PC-3 (cell line): ENCODE data around the gene CNGA2. TPM values are rescaled to one million over a fixed set of nuclear protein-coding genes. Genes with fewer than 3 reads are reported as not detected.

Experiments
- ATAC-seq: fragments of 200-7000 bp; cut with Tn5 transposase; 2 replicates; pipeline ENCODE4 v1.9.1; 2020; ENCODE audit warnings: mild to moderate bottlenecking, moderate library complexity
- BruUV-seq: library from RNA; stranded (reverse); fragments of 400-500 nt; replicated peaks from 2 replicates; lab custom pipeline; 2021; lab: Mats Ljungman, UMichigan
- CTCF ChIA-PET: fragments of 300-600 bp; sonication (Branson Sonifier 250); formaldehyde crosslinking; loops from one replicate; lab custom pipeline; 2022; ENCODE audit warnings: antibody characterized with exemption; lab: Charles Lee
- POLR2A ChIA-PET: fragments of 300-600 bp; sonication (Branson Sonifier 250); formaldehyde crosslinking; loops from one replicate; lab custom pipeline; 2022; ENCODE audit warnings: antibody characterized with exemption; ENCODE audit not compliant: unreplicated experiment; lab: Charles Lee
- DNase-seq: peaks from one replicate; pipeline ENCODE4 v3.0.0-alpha.2; 2015
- H2AFZ ChIP-seq: fragments of 300-600 bp; sonication (generic); 2 replicates; pipeline ENCODE4 v1.6.0; 2016; ENCODE audit warnings: antibody characterized with exemption, low read length
- H3F3A ChIP-seq: fragments of 300-600 bp; sonication (generic); one replicate; pipeline ENCODE4 v1.6.0; 2017; ENCODE audit warnings: antibody characterized with exemption, low read length, control low read depth, mild to moderate bottlenecking; ENCODE audit not compliant: unreplicated experiment
- H3K27ac ChIP-seq: fragments of 300-600 bp; sonication (generic); 2 replicates; pipeline ENCODE4 v1.5.1; 2016; ENCODE audit warnings: mild to moderate bottlenecking, low read length
- H3K27me3 ChIP-seq: fragments of 300-600 bp; sonication (generic); 2 replicates; pipeline ENCODE4 v1.6.1; 2016; ENCODE audit warnings: low read length, mixed read lengths
- H3K36me3 ChIP-seq: fragments of 300-600 bp; sonication (generic); 2 replicates; pipeline ENCODE4 v1.6.1; 2016; ENCODE audit warnings: low read depth, mixed run types, low read length, mixed read lengths
- H3K4me1 ChIP-seq: fragments of 300-600 bp; sonication (generic); 2 replicates; pipeline ENCODE4 v1.5.1; 2016; ENCODE audit warnings: low read length; ENCODE audit not compliant: insufficient read depth
- H3K4me2 ChIP-seq: fragments of 300-600 bp; sonication (generic); 2 replicates; pipeline ENCODE4 v1.6.0; 2016; ENCODE audit warnings: low read length
- H3K4me3 ChIP-seq: fragments of 300-600 bp; sonication (generic); 2 replicates; pipeline ENCODE4 v1.5.1; 2016; ENCODE audit warnings: mild to moderate bottlenecking, low read length, mixed read lengths
- H3K79me2 ChIP-seq: fragments of 300-600 bp; sonication (generic); 2 replicates; pipeline ENCODE4 v1.6.1; 2017; ENCODE audit warnings: low read length, mixed read lengths
- H3K9ac ChIP-seq: fragments of 300-600 bp; sonication (generic); 2 replicates; pipeline ENCODE4 v1.6.0; 2016; ENCODE audit warnings: mild to moderate bottlenecking, low read length
- H3K9me2 ChIP-seq: fragments of 300-600 bp; sonication (generic); replicated peaks from 2 replicates; pipeline ENCODE4 v1.6.1; 2016; ENCODE audit warnings: mixed run types, low read length, mixed read lengths
- H3K9me3 ChIP-seq: fragments of 300-600 bp; sonication (generic); 2 replicates; pipeline ENCODE4 v1.6.1; 2016; ENCODE audit warnings: low read length, mixed read lengths
- H4K20me1 ChIP-seq: fragments of 300-600 bp; sonication (generic); 2 replicates; pipeline ENCODE4 v1.6.1; 2016; ENCODE audit warnings: low read length, mixed read lengths
- EZH2 ChIP-seq: fragments of 300-600 bp; sonication (generic); IDR thresholded peaks from one replicate; pipeline ENCODE4 v1.6.1; 2017; ENCODE audit warnings: antibody characterized with exemption, mild to moderate bottlenecking, low read length; ENCODE audit not compliant: unreplicated experiment
- EZH2phosphoT487 ChIP-seq: fragments of 300-600 bp; sonication (generic); IDR thresholded peaks from 2 replicates; pipeline ENCODE4 v1.6.1; 2018; ENCODE audit warnings: mild to moderate bottlenecking, antibody characterized with exemption, low read length, borderline replicate concordance
- intact Hi-C: fragments of 100-400 bp; cut with micrococcal nuclease; formaldehyde crosslinking; loops from 2 replicates; pipeline ENCODE4 v1.9.0; 2023
- total RNA-seq: library from RNA; depleted of rRNA; stranded (reverse); fragments of >200 nt; gene quantifications from 2 replicates; pipeline ENCODE4 v1.2.3, GENCODE V29; 2014
- TF ChIP-seq, protein P1 (sequence below): fragments of 300-600 bp; sonication (generic); conservative IDR thresholded peaks from 2 replicates; pipeline ENCODE4 v1.5.1; 2017; ENCODE audit warnings: antibody characterized with exemption, low read depth, mild to moderate bottlenecking, low read length

The CNGA2 gene
- total RNA-seq, 1 experiment from 2014 or later: not detected

DNA sequence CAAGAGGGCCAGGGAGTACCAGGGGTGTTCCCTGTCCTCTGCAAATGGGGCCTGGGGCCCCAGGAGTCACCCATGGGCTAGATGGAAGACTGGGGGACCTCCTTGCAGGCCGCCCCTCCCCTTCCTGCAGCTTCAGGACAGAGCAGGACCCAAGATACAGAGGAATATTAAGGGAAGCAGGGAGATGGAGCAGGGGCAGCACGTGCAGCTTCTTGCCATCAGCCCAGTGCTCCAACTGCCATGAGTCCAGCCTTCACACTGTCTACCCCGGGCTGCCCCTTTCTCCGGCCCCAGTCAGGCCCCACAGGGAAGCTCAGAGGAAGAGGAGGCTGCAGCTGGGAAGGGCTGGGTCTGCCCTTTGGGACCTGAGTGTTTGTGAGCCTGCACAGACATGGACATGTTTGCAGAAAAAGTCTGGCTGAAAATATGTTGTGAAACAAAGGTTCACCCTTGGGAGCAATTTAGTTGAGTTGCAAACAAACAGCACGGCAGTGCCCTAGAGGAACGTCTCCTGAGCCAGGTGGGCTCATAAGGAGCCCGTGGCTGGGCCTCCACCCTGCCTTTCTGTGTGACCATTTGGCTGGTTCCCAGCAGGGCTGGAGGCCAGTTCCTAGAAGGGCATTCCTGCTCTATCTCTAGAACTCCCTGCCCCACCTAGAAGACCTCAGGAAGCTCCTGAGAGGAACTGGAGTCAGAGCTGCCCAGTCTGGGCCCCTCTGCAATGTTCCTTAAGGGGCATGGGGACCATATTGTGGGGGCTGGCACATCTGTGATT is 9.8 kb upstream of the CNGA2 start:
- Histone ChIP-seq H3K9me2 (no peaks in the 10 kb centered on the region), H3K4me2 (no peak overlapping the region), H3K79me2 (no peaks in the 10 kb centered on the region), H2AFZ (no peak overlapping the region), H3K9ac (no peak overlapping the region), H3F3A (no peaks in the 10 kb centered on the region), H3K9me3 (no peaks in the 10 kb centered on the region), H3K27ac (no peak overlapping the region), H3K4me1 (no peaks in the 10 kb centered on the region), H4K20me1 (no peaks in the 10 kb centered on the region), H3K27me3 (no peaks in the 10 kb centered on the region), H3K36me3 (no peaks in the 10 kb centered on the region), H3K4me3 (no peak overlapping the region)
- ATAC-seq: no peak
- ChIA-PET CTCF (no interaction called here), POLR2A (no interaction called here)
- TF ChIP-seq EZH2 (no peak), EZH2phosphoT487 (no peak)
- TF ChIP-seq, protein P1, sequence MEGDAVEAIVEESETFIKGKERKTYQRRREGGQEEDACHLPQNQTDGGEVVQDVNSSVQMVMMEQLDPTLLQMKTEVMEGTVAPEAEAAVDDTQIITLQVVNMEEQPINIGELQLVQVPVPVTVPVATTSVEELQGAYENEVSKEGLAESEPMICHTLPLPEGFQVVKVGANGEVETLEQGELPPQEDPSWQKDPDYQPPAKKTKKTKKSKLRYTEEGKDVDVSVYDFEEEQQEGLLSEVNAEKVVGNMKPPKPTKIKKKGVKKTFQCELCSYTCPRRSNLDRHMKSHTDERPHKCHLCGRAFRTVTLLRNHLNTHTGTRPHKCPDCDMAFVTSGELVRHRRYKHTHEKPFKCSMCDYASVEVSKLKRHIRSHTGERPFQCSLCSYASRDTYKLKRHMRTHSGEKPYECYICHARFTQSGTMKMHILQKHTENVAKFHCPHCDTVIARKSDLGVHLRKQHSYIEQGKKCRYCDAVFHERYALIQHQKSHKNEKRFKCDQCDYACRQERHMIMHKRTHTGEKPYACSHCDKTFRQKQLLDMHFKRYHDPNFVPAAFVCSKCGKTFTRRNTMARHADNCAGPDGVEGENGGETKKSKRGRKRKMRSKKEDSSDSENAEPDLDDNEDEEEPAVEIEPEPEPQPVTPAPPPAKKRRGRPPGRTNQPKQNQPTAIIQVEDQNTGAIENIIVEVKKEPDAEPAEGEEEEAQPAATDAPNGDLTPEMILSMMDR: no peak
- DNase-seq: no peak
- intact Hi-C loops: no loop called here
- no TSS peak for BruUV-seq

GRCh38 chrX:151725338-151725614 is 9.3 kb upstream of the CNGA2 start:
- Histone ChIP-seq H3K27ac (no peak overlapping the region), H3K27me3 (no peaks in the 10 kb centered on the region), H2AFZ (no peak overlapping the region), H3K79me2 (no peaks in the 10 kb centered on the region), H3K4me1 (no peaks in the 10 kb centered on the region), H3K9ac (no peak overlapping the region), H3K9me3 (no peaks in the 10 kb centered on the region), H3K9me2 (no peaks in the 10 kb centered on the region), H3K4me3 (no peak overlapping the region), H3K4me2 (no peak overlapping the region), H3F3A (no peaks in the 10 kb centered on the region), H3K36me3 (no peaks in the 10 kb centered on the region), H4K20me1 (no peaks in the 10 kb centered on the region)
- intact Hi-C loops: no loop called here
- POLR2A ChIA-PET: no interaction called here
- CTCF ChIA-PET: no interaction called here
- no peak for ATAC-seq
- no peak for TF ChIP-seq EZH2phosphoT487
- no peak for TF ChIP-seq EZH2
- TF ChIP-seq, protein P1: no peak
- no TSS peak for BruUV-seq
- DNase-seq: no peak

DNA sequence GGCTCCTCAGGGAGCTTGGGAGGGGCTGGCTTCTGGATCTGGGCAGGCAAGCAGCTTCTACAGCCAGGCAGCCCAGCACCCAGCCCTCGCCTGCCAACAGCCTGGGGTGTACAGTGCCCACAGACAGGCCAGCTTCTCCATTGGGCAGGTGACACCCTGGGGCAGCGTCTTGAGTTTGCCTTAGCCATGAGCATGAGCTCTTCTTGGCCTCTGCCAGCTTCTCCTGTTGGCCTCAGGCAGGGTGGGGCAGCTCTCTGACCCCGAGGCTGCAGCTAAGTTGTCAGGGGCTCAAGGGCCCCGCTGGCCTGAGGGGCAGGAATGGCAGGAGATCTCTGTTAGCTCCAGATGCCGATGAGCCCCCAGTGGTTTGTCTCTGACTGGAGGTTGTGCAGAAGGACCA is 7.8 kb upstream of the CNGA2 start:
- DNase-seq (no peak), ATAC-seq (no peak)
- Histone ChIP-seq H3K9me3 (no peaks in the 10 kb centered on the region), H3K4me1 (no peaks in the 10 kb centered on the region), H3K9me2 (no peaks in the 10 kb centered on the region), H3K4me2 (no peak overlapping the region), H3K36me3 (no peaks in the 10 kb centered on the region), H3K27ac (no peak overlapping the region), H3K4me3 (no peak overlapping the region), H2AFZ (no peak overlapping the region), H3K79me2 (no peaks in the 10 kb centered on the region), H3F3A (no peaks in the 10 kb centered on the region), H3K27me3 (no peaks in the 10 kb centered on the region), H3K9ac (no peak overlapping the region), H4K20me1 (no peaks in the 10 kb centered on the region)
- POLR2A ChIA-PET: no interaction called here
- CTCF ChIA-PET: no interaction called here
- BruUV-seq: no TSS peak
- intact Hi-C loops: no loop called here
- TF ChIP-seq EZH2 (no peak), EZH2phosphoT487 (no peak)
- TF ChIP-seq, protein P1: no peak
